OCI-LY7 (cell line): ENCODE data around the gene ACOT6.

Source experiments
- CTCF ChIP-seq: fragments of 200-600 bp; sonication (generic); conservative IDR thresholded peaks from 2 replicates; pipeline ENCODE4 v1.5.1; 2014; ENCODE audit warnings: mild to moderate bottlenecking, antibody characterized with exemption, low read length, moderate library complexity, mixed read lengths
- EZH2phosphoT487 ChIP-seq: fragments of 200-600 bp; sonication (generic); IDR thresholded peaks from 2 replicates; pipeline ENCODE4 v1.6.1; 2018; ENCODE audit warnings: low read depth, borderline replicate concordance, mild to moderate bottlenecking, mixed run types, antibody characterized with exemption, low read length, moderate library complexity, mixed read lengths

DNA sequence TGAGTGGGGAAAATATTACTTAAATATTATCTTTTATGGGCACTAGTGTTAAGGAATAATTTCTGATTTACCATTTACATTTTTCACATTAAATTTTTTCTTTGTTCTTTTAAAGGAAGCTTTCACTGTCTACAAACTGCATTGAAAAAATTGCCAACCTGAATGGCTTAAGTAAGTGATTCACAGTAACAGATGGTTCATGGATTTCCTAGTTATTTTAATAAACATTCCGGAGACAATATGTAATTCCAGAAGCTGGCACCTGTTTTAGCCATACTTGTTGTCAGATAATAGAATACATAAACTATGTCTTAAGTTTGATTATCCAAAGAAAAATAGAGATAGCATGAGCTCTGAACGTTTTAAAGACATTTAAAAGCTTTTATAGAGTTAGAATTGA lies 49.6 kb downstream of the ACOT6 start:
- TF ChIP-seq CTCF, result no peak
- no peak for TF ChIP-seq EZH2phosphoT487
